Osteocyte (in vitro differentiated cells): ENCODE results near the gene SMU1. TPM values are rescaled to one million over a fixed set of nuclear protein-coding genes. Genes with fewer than 3 reads are reported as not detected.

Experiments used
- DNase-seq: peaks from one replicate; pipeline ENCODE4 v3.0.0; 2021; ENCODE audit warnings: mixed read lengths; ENCODE audit not compliant: unreplicated experiment; ENCODE audit errors: extremely low spot score
- H3K27ac Mint-ChIP-seq: one replicate; pipeline ENCODE4 v1.8.0; 2021; ENCODE audit warnings: mild to moderate bottlenecking, mixed read lengths; ENCODE audit not compliant: unreplicated experiment
- H3K27me3 Mint-ChIP-seq: one replicate; pipeline ENCODE4 v1.8.0; 2021; ENCODE audit warnings: mixed read lengths; ENCODE audit not compliant: unreplicated experiment
- H3K36me3 Mint-ChIP-seq: one replicate; pipeline ENCODE4 v1.8.0; 2021; ENCODE audit warnings: mixed read lengths; ENCODE audit not compliant: unreplicated experiment
- H3K4me1 Mint-ChIP-seq: one replicate; pipeline ENCODE4 v1.8.0; 2021; ENCODE audit warnings: mixed read lengths; ENCODE audit not compliant: unreplicated experiment
- H3K4me3 Mint-ChIP-seq: one replicate; pipeline ENCODE4 v1.8.0; 2021; ENCODE audit warnings: mild to moderate bottlenecking, moderate library complexity, mixed read lengths; ENCODE audit not compliant: unreplicated experiment
- H3K9me3 Mint-ChIP-seq: one replicate; pipeline ENCODE4 v1.8.0; 2021; ENCODE audit warnings: mixed read lengths; ENCODE audit not compliant: unreplicated experiment
- total RNA-seq: library from RNA; stranded (reverse); gene quantifications from 2 replicates; pipeline ENCODE4 v1.2.1, GENCODE V29; 2021
- TF ChIP-seq, protein P1 (sequence below): fragments of 200-600 bp; sonication (generic); IDR thresholded peaks from 2 replicates; pipeline ENCODE4 v1.5.0; 2021; ENCODE audit warnings: antibody characterized with exemption, mild to moderate bottlenecking, moderate library complexity

Gene SMU1
- total RNA-seq, 1 donor from 2014 or later, result 23.0 TPM

DNA sequence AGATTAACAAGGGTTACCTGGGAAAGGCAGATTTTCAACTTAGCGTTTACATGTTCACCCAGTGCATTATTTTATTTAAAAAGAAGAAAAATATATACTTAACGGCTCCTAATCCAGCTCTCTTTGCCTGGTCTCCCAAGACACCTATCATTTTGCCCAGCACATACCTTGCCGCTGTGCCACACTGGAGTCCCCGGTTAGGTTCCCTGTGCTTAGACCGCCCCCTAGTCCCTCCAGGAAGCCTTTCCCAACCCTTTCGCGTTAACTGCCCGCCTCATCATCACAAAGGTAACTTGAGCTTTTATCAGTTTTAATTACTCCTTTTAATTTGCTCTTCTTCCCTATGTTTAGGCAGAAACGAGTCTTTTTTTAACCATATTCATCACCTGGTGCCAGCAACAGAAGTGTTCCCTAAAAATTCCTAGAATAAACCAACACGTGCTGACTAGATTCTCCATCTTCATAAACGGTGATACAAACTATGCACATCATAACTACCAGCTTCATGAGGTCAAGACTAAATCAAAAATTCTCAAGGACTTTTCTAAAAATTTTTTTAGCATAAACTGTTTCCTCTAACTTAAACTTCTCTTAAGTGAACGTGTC, 31.7 kb downstream of the SMU1 start:
- Mint-ChIP-seq H3K27me3 (no peaks in the 10 kb centered on the region), H3K4me3 (peak overlapping the region; percentile 80), H3K9me3 (no peaks in the 10 kb centered on the region), H3K27ac (peak overlapping the region; percentile 89), H3K4me1 (peaks cover 14% of the 10 kb centered on the region), H3K36me3 (peaks cover 37% of the 10 kb centered on the region)
- DNase-seq, result no peak
- TF ChIP-seq, protein P1, sequence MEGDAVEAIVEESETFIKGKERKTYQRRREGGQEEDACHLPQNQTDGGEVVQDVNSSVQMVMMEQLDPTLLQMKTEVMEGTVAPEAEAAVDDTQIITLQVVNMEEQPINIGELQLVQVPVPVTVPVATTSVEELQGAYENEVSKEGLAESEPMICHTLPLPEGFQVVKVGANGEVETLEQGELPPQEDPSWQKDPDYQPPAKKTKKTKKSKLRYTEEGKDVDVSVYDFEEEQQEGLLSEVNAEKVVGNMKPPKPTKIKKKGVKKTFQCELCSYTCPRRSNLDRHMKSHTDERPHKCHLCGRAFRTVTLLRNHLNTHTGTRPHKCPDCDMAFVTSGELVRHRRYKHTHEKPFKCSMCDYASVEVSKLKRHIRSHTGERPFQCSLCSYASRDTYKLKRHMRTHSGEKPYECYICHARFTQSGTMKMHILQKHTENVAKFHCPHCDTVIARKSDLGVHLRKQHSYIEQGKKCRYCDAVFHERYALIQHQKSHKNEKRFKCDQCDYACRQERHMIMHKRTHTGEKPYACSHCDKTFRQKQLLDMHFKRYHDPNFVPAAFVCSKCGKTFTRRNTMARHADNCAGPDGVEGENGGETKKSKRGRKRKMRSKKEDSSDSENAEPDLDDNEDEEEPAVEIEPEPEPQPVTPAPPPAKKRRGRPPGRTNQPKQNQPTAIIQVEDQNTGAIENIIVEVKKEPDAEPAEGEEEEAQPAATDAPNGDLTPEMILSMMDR, result peak; percentile 43

DNA sequence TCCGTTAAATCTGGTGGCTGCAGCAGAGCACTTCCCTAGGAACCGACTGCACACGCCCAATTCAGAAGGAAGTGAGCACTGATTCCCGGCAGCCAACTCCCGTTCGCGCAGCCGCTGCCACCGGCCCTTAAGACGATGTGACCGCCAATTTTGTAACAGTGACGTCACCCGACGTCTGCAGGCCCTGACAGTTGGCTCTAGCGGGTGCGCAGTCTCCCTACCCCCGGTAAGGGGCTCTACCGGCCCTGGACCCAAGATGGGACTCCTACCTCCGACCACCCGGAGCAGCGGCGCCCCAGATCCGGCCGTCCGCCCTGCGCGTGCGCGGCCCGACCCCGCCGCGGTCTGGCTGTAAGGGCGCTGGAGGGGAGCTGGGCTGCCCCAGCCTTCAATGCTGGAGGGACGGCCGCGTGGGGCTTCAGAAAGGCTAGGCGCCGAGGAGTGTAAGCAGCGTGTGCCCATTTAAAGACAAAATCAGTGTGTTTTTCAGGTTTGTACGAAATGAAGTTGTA, 32.3 kb downstream of the SMU1 start:
- DNase-seq, result peak; percentile 92
- H3K4me3 Mint-ChIP-seq, result peak overlapping the region; percentile 80

DNA sequence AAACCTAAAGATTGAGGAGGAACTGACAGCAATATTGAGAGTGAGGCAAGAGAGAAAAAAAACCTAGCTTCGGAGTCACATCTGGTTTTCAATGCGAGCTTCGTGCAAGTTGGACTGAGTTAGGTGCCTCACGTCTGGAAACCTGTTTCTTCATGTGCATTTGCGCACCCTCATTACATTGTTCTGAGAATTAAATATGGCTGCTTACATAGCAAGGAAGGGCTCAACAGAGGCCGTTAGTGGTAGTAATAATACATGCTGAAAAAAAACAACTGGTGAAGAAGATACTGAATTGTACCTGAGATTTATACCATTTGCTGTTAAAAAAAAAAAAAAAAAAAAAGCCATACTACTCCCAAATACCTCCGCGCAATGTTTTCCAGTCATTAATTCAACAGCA, 32.8 kb downstream of the SMU1 start:
- H3K4me3 Mint-ChIP-seq, result peak overlapping the region; percentile 80
- H3K4me1 Mint-ChIP-seq, result peaks cover 14% of the 10 kb centered on the region
- TF ChIP-seq, protein P1, result no peak
- H3K27me3 Mint-ChIP-seq, result no peaks in the 10 kb centered on the region
- no peak for DNase-seq
- H3K9me3 Mint-ChIP-seq, result no peaks in the 10 kb centered on the region
- H3K27ac Mint-ChIP-seq, result peak overlapping the region; percentile 89
- H3K36me3 Mint-ChIP-seq, result peaks cover 35% of the 10 kb centered on the region

More for the DNA sequence above, 32.3 kb downstream of the SMU1 start:
- Mint-ChIP-seq H3K36me3 (peaks cover 34% of the 10 kb centered on the region), H3K27me3 (no peaks in the 10 kb centered on the region), H3K9me3 (no peaks in the 10 kb centered on the region), H3K27ac (peak overlapping the region; percentile 89), H3K4me1 (peaks cover 14% of the 10 kb centered on the region)
- TF ChIP-seq, protein P1, result no peak

DNA sequence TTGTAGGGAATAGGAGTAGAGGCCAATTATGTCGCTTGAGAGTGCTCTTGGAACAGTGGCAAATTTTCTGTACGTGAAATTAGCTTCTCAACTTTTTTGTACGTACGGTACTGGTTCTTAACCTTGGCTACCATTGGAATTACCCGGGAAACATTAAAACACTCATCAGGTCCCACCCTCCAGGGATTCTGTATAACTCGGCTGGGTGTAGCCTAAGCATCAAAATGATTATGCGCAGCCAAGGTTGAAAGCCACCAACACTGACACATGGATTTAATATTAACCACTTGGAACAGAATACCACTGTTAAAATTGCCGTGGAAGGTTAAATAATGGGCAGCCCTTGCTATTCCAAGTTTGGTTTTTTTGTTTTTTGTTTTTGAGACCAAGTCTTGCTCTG, 34.0 kb downstream of the SMU1 start:
- no peaks in the 10 kb centered on the region for H3K27me3 Mint-ChIP-seq
- H3K4me1 Mint-ChIP-seq, result peaks cover 14% of the 10 kb centered on the region
- H3K27ac Mint-ChIP-seq, result no peak overlapping the region
- no peak overlapping the region for H3K4me3 Mint-ChIP-seq
- peaks cover 34% of the 10 kb centered on the region for H3K36me3 Mint-ChIP-seq
- H3K9me3 Mint-ChIP-seq, result no peaks in the 10 kb centered on the region
- DNase-seq, result no peak
- TF ChIP-seq, protein P1, result no peak

DNA sequence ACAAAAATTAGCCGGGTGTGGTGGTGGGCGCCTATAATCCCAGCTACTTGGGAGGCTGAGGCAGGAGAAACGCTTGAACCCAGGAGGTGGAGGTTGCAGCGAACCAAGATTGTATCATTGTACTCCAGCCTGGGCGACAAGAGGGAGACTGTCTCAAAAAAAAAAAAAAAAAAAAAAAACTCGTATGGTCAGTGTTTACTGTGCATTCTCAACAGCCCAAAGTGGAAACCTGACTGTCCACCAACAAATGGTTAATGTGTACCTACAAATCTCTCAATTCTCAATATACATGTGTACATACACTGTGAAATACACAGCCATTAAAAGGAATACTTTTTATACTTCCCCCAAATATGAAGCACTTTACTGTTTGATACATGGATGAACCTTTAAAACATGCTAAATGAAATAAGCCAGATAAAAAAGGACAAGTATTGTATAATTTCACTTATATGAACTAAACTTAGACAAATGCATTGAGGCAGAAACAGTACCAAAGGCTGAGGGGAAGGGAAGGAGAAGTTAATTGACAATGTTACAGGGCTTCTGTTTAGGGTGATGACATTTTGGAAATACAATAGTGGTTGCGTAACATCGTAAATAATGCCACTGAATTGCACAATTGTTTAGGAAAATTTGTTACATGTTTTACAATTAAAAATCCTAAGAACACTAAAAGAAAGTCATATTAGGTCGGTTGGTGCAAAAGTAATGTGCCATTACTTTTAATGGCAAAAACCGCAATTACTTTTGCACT, 34.9 kb downstream of the SMU1 start:
- no peak overlapping the region for H3K27ac Mint-ChIP-seq
- no peaks in the 10 kb centered on the region for H3K9me3 Mint-ChIP-seq
- TF ChIP-seq, protein P1, result no peak
- H3K4me1 Mint-ChIP-seq, result peaks cover 14% of the 10 kb centered on the region
- H3K27me3 Mint-ChIP-seq, result no peaks in the 10 kb centered on the region
- peaks cover 35% of the 10 kb centered on the region for H3K36me3 Mint-ChIP-seq
- DNase-seq, result no peak
- no peak overlapping the region for H3K4me3 Mint-ChIP-seq
